ENCODE measurements around the gene WDR75. TPM values are rescaled to one million over a fixed set of nuclear protein-coding genes. Genes with fewer than 3 reads are reported as not detected.

The WDR75 gene
- polyA plus RNA-seq, 1 donor (not counting 4 experiments of a cell fraction or from before 2014, with no cell fraction given) = 60.4 TPM

- FAIRE-seq = no peak
- dilution Hi-C loops (cut with MboI; ENCODE audit: extremely low pct_ligation_motif_present, low sequenced_read_pairs) = no loop called here
- Histone ChIP-seq H3K79me2 (ENCODE audit: control insufficient read depth, insufficient read depth, low read length) (peaks cover 17% of the 10 kb centered on the region), H3K4me2 (ENCODE audit: control insufficient read depth, extremely low read depth, insufficient read depth, low read depth, low read length) (no peak overlapping the region), H3K9me3 (ENCODE audit: control insufficient read depth, low read depth, low read length) (no peaks in the 10 kb centered on the region), H4K20me1 (ENCODE audit: control insufficient read depth, extremely low read depth, insufficient read depth, low read length) (no peaks in the 10 kb centered on the region), H3K4me3 (ENCODE audit: control insufficient read depth in 2 of 3, extremely low read depth in 1 of 3, insufficient read depth in 2 of 3, low read depth in 1 of 3, low read length in 3 of 3) (no peak overlapping the region), H3K27me3 (ENCODE audit: control insufficient read depth, extremely low read depth, insufficient read depth, low read length) (no peaks in the 10 kb centered on the region), H3K27ac (ENCODE audit: control insufficient read depth, insufficient read depth, low read length) (no peak overlapping the region), H3K4me1 (ENCODE audit: control insufficient read depth, extremely low read depth, insufficient read depth, low read length) (peaks cover 12% of the 10 kb centered on the region), H3K36me3 (ENCODE audit: control insufficient read depth in 2 of 2, extremely low read depth in 1 of 2, insufficient read depth in 2 of 2, low read length in 2 of 2) (no peaks in the 10 kb centered on the region), H2AFZ (ENCODE audit: control insufficient read depth, low read length) (no peak overlapping the region), H3K9ac (ENCODE audit: control insufficient read depth, extremely low read depth, insufficient read depth, low read length) (no peak overlapping the region), H3K9me1 (ENCODE audit: control insufficient read depth, extremely low read depth, insufficient read depth, low read length) (no peaks in the 10 kb centered on the region)
- DNase-seq (ENCODE audit: low read depth, low spot score) = no peak
- no peak for TF ChIP-seq CTCF (optimal IDR thresholded peaks at IDR 0.05 in 1 of 3, IDR thresholded peaks at IDR 0.05 in 1 of 3, conservative IDR thresholded peaks at IDR 0.05 in 1 of 3; ENCODE audit: extremely low read depth in 1 of 3, insufficient read depth in 2 of 3, low read length in 3 of 3)
- TF ChIP-seq EZH2 (IDR thresholded peaks at IDR 0.05; ENCODE audit: low read length) = no peak
These were observed 3.3 kb upstream of the WDR75 start for GRCh38 chr2:189437926-189438325.

DNA sequence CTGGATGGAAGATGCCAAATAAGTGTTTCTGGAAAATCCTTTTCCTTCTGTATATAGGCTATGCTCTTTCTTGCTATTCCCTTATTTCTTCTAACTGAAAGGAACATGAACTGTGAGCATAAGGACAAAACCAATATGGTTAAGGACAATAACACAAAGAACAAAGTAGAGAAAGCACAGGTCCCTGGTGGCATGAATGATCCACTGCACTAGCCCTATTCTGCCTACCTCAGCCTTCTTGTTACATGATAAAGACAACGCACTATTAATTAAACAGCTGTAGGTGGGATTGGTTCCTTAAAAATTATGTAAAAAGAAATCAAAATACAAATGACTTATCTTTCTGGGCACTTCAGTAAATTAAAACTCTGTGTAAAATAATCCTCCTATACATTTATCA is 1.9 kb upstream of the WDR75 start:
- no peaks in the 10 kb centered on the region for H3K9me3 ChIP-seq (ENCODE audit: control insufficient read depth, low read depth, low read length)
- dilution Hi-C loops (cut with MboI; ENCODE audit: extremely low pct_ligation_motif_present, low sequenced_read_pairs) = no loop called here
- FAIRE-seq (no peak), DNase-seq (ENCODE audit: low read depth, low spot score) (no peak)
- no peak for TF ChIP-seq EZH2 (IDR thresholded peaks at IDR 0.05; ENCODE audit: low read length)
- peak in 2 of 3 experiments; percentile 13 to 22 for TF ChIP-seq CTCF (optimal IDR thresholded peaks at IDR 0.05 in 1 of 3, IDR thresholded peaks at IDR 0.05 in 1 of 3, conservative IDR thresholded peaks at IDR 0.05 in 1 of 3; ENCODE audit: extremely low read depth in 1 of 3, insufficient read depth in 2 of 3, low read length in 3 of 3)
- no peak overlapping the region for H2AFZ ChIP-seq (ENCODE audit: control insufficient read depth, low read length)
- peaks cover 22% of the 10 kb centered on the region for H3K4me1 ChIP-seq (ENCODE audit: control insufficient read depth, extremely low read depth, insufficient read depth, low read length)
- no peak overlapping the region for H3K4me3 ChIP-seq (ENCODE audit: control insufficient read depth in 2 of 3, extremely low read depth in 1 of 3, insufficient read depth in 2 of 3, low read depth in 1 of 3, low read length in 3 of 3)
- no peaks in the 10 kb centered on the region for H3K9me1 ChIP-seq (ENCODE audit: control insufficient read depth, extremely low read depth, insufficient read depth, low read length)
- H3K4me2 ChIP-seq (ENCODE audit: control insufficient read depth, extremely low read depth, insufficient read depth, low read depth, low read length) = no peak overlapping the region
- no peaks in the 10 kb centered on the region for H4K20me1 ChIP-seq (ENCODE audit: control insufficient read depth, extremely low read depth, insufficient read depth, low read length)
- H3K27me3 ChIP-seq (ENCODE audit: control insufficient read depth, extremely low read depth, insufficient read depth, low read length) = no peaks in the 10 kb centered on the region
- no peaks in the 10 kb centered on the region for H3K36me3 ChIP-seq (ENCODE audit: control insufficient read depth in 2 of 2, extremely low read depth in 1 of 2, insufficient read depth in 2 of 2, low read length in 2 of 2)
- peaks cover 31% of the 10 kb centered on the region for H3K79me2 ChIP-seq (ENCODE audit: control insufficient read depth, insufficient read depth, low read length)
- no peak overlapping the region for H3K27ac ChIP-seq (ENCODE audit: control insufficient read depth, insufficient read depth, low read length)
- H3K9ac ChIP-seq (ENCODE audit: control insufficient read depth, extremely low read depth, insufficient read depth, low read length) = no peak overlapping the region
